ENCODE data around the gene CTTN.
A peak's percentile ranks its signal among the peaks of the same experiment; 100 is the strongest.
"Not testable (repeated sequence)": the region's sequence is repeated elsewhere in the genome, so short reads cannot be mapped to it uniquely, and the experiment has no call there.

The CTTN gene

DNA sequence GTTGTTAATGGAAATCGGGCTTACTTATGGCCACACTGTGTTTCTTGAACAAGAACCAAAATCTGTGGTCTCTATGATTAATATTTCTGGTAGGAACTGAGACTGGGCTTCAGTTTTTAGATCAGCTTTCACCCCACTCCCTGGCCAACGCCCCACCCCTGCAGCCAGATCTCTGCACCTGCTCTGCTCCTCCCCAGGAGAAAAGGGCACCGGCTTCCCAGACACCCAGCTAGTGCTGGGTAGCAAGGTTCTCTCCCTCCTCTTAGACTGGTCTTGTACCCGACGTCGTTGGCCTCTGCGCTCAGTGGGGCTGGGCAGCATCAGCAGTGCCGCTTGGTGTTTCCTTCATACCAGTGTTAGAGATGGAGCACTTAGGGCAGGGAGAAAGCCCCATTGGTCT lies 17.0 kb upstream of the CTTN start:
- no peak for DNase-seq (ENCODE audit: low spot score)

- DNase-seq (ENCODE audit: low spot score) = no peak
These were observed 16.2 kb upstream of the CTTN start for GRCh38 chr11:70381872-70382861.

GRCh38 chr11:70383664-70384565 lies 14.4 kb upstream of the CTTN start:
- no peak for DNase-seq (ENCODE audit: low spot score)

- no peak for DNase-seq (ENCODE audit: low spot score)
These were observed 13.7 kb upstream of the CTTN start for GRCh38 chr11:70384566-70385152.

DNA sequence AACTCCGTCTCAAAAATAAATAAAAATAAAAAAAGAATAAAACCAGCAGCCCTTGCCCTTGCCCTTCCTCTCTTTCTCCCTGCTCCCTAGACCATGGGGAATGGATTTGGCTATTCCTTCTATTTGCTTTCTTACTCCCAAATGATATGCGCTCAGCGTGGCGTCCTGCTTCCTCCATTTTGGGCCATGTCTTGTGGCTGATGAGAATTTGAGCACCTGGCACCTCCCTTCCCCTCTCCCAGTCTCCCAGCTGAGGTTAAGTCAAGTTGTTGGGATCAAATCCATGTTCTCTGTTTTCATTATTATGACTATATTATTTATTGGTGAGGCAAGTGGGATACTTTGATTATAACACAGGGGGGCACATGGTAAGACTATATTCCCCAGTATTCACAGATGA lies 10.8 kb upstream of the CTTN start:
- no peak for DNase-seq (ENCODE audit: low spot score)

- DNase-seq (ENCODE audit: low spot score) = no peak
These were observed 9.1 kb upstream of the CTTN start for GRCh38 chr11:70389201-70389600.

DNA sequence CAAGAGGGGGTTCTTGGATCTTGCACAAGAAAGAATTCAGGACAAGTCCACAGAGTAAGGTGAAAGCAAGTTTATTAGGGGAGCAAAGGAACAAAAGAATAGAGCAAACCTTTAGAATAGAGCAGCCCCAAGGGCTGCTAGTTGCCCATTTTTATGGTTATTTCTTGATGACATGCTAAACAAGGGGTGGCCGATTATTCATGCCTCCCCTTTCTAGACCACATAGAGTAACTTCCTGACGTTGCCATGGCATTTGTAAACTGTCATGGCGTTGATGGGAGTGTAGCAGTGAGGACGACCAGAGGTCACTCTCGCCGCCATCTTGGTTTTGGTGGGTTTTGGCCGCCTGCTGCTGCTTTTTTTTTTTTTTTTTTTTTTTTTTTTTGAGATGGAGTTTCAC lies 7.4 kb upstream of the CTTN start:
- not testable (repeated sequence) for DNase-seq (ENCODE audit: low spot score)

- no peak for DNase-seq (ENCODE audit: low spot score)
These were observed 3.9 kb upstream of the CTTN start for GRCh38 chr11:70394211-70394950.

- no peak for DNase-seq (ENCODE audit: low spot score)
These were observed 870 bp upstream of the CTTN start for GRCh38 chr11:70397336-70397982.

DNA sequence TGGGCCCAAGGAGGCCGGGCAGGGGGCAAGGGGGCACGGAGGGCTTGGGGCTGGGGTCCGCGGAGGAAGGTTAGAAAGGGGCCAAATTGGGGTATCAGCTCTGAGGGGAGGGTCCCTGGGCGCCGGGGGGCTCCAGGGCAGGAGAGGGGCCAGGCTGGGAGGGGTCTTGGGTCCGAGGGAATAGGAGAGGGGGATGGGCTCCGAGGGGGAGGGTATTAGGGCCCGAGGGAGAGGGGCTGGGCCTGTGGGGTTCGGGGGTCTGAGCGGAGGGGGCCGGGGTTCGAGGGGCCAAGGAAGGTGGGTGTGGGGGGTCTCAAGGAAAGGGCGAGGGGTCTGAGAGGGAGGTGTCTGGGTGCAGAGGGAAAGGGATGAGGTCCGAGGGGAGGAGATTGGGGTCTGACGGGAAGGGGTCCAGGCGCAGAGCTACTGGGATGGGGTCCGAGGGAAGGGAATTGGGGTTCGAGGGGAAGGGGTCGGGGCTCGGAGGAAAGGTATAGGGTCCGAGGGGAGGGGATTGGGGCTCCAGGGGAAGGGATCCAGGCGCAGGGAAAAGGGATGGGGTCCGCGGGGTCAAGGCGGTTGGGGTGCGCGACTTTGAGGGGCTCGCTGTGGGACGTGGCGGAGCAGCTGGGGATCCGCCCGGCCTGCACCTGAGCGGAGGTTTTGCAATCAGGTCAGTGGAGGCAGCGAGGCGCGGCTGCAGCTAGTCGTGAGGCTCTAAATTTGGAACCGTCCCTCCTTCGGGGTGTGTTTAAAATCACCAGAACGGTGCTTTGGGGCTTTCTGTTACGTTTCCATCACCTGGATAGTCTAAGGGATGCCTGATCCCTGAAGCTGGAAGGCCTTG lies 728 bp downstream of the CTTN start:
- DNase-seq (ENCODE audit: low spot score) = no peak

DNA sequence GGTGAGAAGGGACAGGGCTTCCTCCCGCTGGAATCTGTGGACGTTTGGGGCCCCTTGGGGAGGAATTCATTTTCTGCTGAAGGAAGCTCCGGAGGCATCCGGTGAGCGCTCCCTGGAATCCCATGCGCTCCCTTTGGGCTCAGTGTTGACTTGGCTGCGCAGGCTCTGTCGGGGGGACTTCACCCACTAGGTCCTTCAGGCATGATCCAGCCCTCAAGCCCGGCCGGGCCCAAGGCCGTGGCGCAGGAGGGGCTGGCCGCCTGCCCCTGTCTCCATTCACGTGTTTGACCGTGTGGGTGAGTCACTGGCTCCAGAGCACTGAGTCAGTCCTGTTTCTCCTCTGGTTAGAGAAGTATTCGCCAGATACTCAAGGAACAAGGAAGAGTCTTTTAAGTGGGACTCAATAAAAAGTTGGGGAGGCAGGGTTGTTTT lies 1.4 kb downstream of the CTTN start:
- peak; percentile 87 for DNase-seq (ENCODE audit: low spot score)

DNA sequence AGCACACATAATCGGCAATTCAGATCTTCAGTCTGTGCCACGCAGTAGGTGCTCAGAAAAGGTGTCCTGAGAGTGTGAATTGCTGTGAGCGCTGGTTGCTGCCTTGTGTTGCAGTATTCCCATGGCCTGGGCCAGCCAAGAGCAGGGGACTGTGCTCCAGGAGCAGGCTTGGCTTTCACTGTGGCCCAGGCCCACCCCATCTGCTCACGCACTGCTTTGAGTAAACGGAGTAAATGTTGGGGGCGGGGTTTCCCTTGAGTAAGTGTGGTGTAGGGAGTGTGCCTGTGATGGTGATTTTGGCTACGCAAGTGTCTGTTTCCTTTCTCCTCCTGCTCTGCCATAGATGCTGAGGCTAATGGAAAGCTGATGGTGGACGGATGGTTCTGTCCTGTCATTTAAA lies 2.3 kb downstream of the CTTN start:
- no peak for DNase-seq (ENCODE audit: low spot score)

- DNase-seq (ENCODE audit: low spot score) = no peak
These were observed 3.7 kb downstream of the CTTN start for GRCh38 chr11:70402016-70402415.

- DNase-seq (ENCODE audit: low spot score) = no peak
These were observed 4.4 kb downstream of the CTTN start for GRCh38 chr11:70402685-70403084.

GRCh38 chr11:70404244-70404643 lies 5.9 kb downstream of the CTTN start:
- no peak for DNase-seq (ENCODE audit: low spot score)

- no peak for DNase-seq (ENCODE audit: low spot score)
These were observed 7.5 kb downstream of the CTTN start for GRCh38 chr11:70405679-70406395.

DNA sequence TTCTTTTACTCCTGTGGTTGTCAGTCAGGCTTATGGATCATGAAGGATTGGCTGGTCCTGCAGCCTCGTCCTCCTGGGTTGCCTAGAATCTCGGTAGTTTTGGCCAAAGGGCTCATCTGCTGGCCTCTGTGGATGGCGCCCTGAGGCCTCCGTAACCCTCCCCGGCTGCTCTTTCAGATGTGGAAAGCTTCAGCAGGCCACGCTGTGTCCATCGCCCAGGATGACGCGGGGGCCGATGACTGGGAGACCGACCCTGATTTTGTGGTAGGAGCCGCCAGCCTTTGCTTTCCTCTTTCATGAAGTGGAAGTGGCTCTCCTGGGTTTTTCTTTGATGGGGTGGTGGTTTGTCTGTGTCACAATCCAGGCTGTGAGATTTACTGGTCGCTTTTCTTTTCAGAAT lies 8.8 kb downstream of the CTTN start:
- DNase-seq (ENCODE audit: low spot score) = no peak

GRCh38 chr11:70407814-70408213 lies 9.5 kb downstream of the CTTN start:
- no peak for DNase-seq (ENCODE audit: low spot score)

GRCh38 chr11:70408326-70408725 lies 10.0 kb downstream of the CTTN start:
- DNase-seq (ENCODE audit: low spot score) = not testable (repeated sequence)

- DNase-seq (ENCODE audit: low spot score) = no peak
These were observed 11.1 kb downstream of the CTTN start for GRCh38 chr11:70409437-70409836.
